ENCODE measurements around the gene FLNB. TPM values are rescaled to one million over a fixed set of nuclear protein-coding genes. Genes with fewer than 3 reads are reported as not detected.

FLNB gene
- total RNA-seq, 1 experiment from 2014 or later, result 83.4 TPM

GRCh38 chr3:58148049-58148448, 139.8 kb downstream of the FLNB start:
- no peaks in the 10 kb centered on the region for H3K4me1 Mint-ChIP-seq
- no peak overlapping the region for H2BK5ac ChIP-seq (ENCODE audit: insufficient read length, low read length)
- H2BK120ac ChIP-seq (ENCODE audit: low read depth, low read length, poor library complexity, severe bottlenecking), result no peak overlapping the region
- H3K4ac ChIP-seq (ENCODE audit: low read depth, low read length), result no peak overlapping the region
- peaks cover 30 to 86% (median 68%) of the 10 kb centered on the region in 3 experiments; a peak in 6 of 7 replicates for H3K36me3 Mint-ChIP-seq (ENCODE audit: insufficient read depth in 1 of 3, low read depth in 3 of 3)
- no CpG with 5 or more reads among the region's 9 CpGs for WGBS (ENCODE audit: extremely low coverage, insufficient read length, low lambda C conversion rate)
- DNase-seq, result no peak
- no peak overlapping the region for H3K14ac ChIP-seq (ENCODE audit: insufficient read depth, low read length)
- H3K9ac ChIP-seq (ENCODE audit: extremely low read depth, insufficient read length, low read length), result no peak overlapping the region
- H3K79me1 ChIP-seq (ENCODE audit: insufficient read depth, low read depth, low read length, poor library complexity, severe bottlenecking), result no peaks in the 10 kb centered on the region
- H3K9me3 ChIP-seq (ENCODE audit: control insufficient read depth, low read depth, low read length), result no peaks in the 10 kb centered on the region
- H3K4me3 Mint-ChIP-seq, result no peak overlapping the region
- no peak overlapping the region for H2AFZ ChIP-seq (ENCODE audit: low read length)
- no peaks in the 10 kb centered on the region for H3K23me2 ChIP-seq (ENCODE audit: insufficient read length, low read depth, low read length, poor library complexity, severe bottlenecking)
- no peak overlapping the region for H3K27ac Mint-ChIP-seq
- no peak for TF ChIP-seq CTCF (conservative IDR thresholded peaks at IDR 0.05)
- H2BK15ac ChIP-seq (ENCODE audit: low read depth, low read length), result no peak overlapping the region
- no peaks in the 10 kb centered on the region for H3K9me3 Mint-ChIP-seq
- H3K18ac ChIP-seq (ENCODE audit: insufficient read length, low read depth, low read length), result no peak overlapping the region
- H4K20me1 ChIP-seq (ENCODE audit: control insufficient read depth, insufficient read depth, insufficient read length), result no peaks in the 10 kb centered on the region
- H3K27me3 ChIP-seq (ENCODE audit: insufficient read depth, low read length), result no peaks in the 10 kb centered on the region; the same call in 1 of the 2 replicates
- H2BK12ac ChIP-seq (ENCODE audit: insufficient read length, low read depth, low read length), result no peak overlapping the region
- H3K56ac ChIP-seq (ENCODE audit: insufficient read length, low read depth, low read length), result no peak overlapping the region
- no peak overlapping the region for H3K23ac ChIP-seq (ENCODE audit: insufficient read length, low read depth, low read length)
- no peak overlapping the region for H3K27ac ChIP-seq (ENCODE audit: insufficient read length, low read depth, low read length)
- H4K8ac ChIP-seq (replicated peaks; ENCODE audit: insufficient read length, low read depth, low read length), result no peak overlapping the region
- no peak overlapping the region for H4K91ac ChIP-seq (ENCODE audit: insufficient read length, low read depth, low read length)
- no peak overlapping the region for H2BK20ac ChIP-seq (ENCODE audit: low read depth, low read length, poor library complexity, severe bottlenecking)
- no peaks in the 10 kb centered on the region for H3K79me2 ChIP-seq (ENCODE audit: insufficient read depth, low read length)
- no peak overlapping the region for H4K5ac ChIP-seq (ENCODE audit: insufficient read length, low read depth, low read length)
- no peaks in the 10 kb centered on the region for H3K27me3 Mint-ChIP-seq (ENCODE audit: low read depth)
- H3T11ph ChIP-seq (ENCODE audit: low read length), result no peak overlapping the region
- no peaks in the 10 kb centered on the region for H3K4me1 ChIP-seq (ENCODE audit: insufficient read depth, low read length)
- H2AK5ac ChIP-seq (ENCODE audit: insufficient read length, low read length), result no peak overlapping the region
- no peak overlapping the region for H3K4me2 ChIP-seq (ENCODE audit: insufficient read depth, insufficient read length, low read length)

Measured in H9 (cell line).